Activated T-cell treated with anti-CD3 and anti-CD28 coated beads, Interleukin-2, amount 50 U/mL, for 24 hours (primary cell): Measurements from ENCODE around the gene CFAP97.

Source experiments
- DNase-seq: peaks from one replicate; pipeline ENCODE4 v3.0.0-alpha.2; 2020
- H3K27ac Mint-ChIP-seq: 2 replicates; pipeline ENCODE4 v1.8.0; 2020; ENCODE audit warnings: mild to moderate bottlenecking, mixed read lengths
- H3K27me3 Mint-ChIP-seq: 2 replicates; pipeline ENCODE4 v1.8.0; 2020; ENCODE audit warnings: mixed read lengths
- H3K36me3 Mint-ChIP-seq: 2 replicates; pipeline ENCODE4 v1.8.0; 2020; ENCODE audit warnings: low read depth, mixed read lengths
- H3K4me1 Mint-ChIP-seq: 2 replicates; pipeline ENCODE4 v1.8.0; 2020; ENCODE audit warnings: low read depth, mixed read lengths
- H3K4me3 Mint-ChIP-seq: 2 replicates; pipeline ENCODE4 v1.8.0; 2020; ENCODE audit warnings: mild to moderate bottlenecking, moderate library complexity, mixed read lengths
- H3K9me3 Mint-ChIP-seq: 2 replicates; pipeline ENCODE4 v1.8.0; 2020; ENCODE audit warnings: mixed read lengths

CFAP97 gene

DNA sequence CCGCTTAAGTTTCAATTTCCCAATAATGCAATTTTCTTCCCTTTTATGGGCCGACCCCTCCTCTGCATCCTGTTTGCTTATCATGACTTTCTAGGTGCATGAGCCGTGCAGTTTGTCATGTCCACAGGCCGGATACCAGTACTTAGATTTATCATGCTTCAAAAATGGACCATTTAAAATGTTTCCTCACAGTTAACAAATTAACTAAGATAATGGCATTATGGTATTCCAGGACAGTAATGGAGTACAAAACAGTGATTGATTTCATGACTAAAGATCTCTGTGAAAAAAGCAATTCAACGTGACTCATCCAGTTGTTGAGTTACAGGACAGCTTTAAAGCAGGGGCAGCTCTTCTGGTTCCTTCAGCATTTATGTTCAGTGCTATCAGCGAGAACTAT, 28.6 kb upstream of the CFAP97 start:
- Mint-ChIP-seq H3K36me3 (peaks cover 3% of the 10 kb centered on the region), H3K4me3 (no peak overlapping the region), H3K27me3 (no peaks in the 10 kb centered on the region), H3K9me3 (no peaks in the 10 kb centered on the region), H3K4me1 (peaks cover 14% of the 10 kb centered on the region), H3K27ac (no peak overlapping the region)
- DNase-seq = no peak

DNA sequence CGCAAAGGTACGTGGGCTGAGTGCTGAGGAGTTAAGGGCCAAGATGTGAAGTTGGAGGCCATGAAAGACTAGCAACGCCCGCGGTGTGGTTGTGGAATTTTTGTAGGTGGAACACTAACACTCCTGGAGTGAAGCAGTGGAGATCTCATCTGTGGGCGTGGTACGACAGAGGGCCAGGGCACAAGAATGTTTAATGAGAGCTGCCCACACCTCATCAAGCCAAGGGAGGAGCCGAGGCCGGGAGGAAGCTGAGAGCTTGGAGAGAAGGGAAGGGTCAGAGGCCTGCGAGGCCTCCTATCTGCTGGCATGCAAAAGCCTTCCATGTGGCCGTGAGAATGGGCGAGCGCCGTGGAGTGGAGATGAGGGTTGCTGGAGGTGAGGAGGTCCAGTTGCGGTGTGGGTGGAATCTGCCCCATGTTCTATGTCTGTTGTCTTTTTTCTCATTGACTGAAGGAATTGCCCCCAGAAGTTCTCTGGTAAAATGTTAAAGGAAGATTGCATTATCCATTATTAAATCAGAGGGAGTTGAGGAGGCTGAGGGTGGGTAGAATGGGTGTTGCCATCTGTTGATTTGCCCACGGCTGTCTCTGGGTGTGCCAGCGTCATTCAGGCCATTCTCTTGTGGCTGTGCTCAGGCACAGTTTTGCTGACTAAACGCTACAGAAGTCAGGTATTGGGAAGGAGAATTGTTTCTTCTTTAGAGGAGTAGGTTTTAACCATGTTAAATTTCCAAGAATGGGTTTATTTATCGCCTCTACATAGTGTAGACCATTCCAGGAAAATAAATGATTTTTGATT, 25.4 kb upstream of the CFAP97 start:
- H3K4me1 Mint-ChIP-seq = peaks cover 10% of the 10 kb centered on the region
- H3K27ac Mint-ChIP-seq = no peak overlapping the region
- H3K4me3 Mint-ChIP-seq = no peak overlapping the region
- no peak for DNase-seq
- H3K36me3 Mint-ChIP-seq = no peaks in the 10 kb centered on the region
- no peaks in the 10 kb centered on the region for H3K27me3 Mint-ChIP-seq
- no peaks in the 10 kb centered on the region for H3K9me3 Mint-ChIP-seq

- no peak for DNase-seq
- H3K4me1 Mint-ChIP-seq = peaks cover 6% of the 10 kb centered on the region
- no peaks in the 10 kb centered on the region for H3K36me3 Mint-ChIP-seq
Observed at GRCh38 chr4:185227713-185228278, 24.0 kb upstream of the CFAP97 start.

DNA sequence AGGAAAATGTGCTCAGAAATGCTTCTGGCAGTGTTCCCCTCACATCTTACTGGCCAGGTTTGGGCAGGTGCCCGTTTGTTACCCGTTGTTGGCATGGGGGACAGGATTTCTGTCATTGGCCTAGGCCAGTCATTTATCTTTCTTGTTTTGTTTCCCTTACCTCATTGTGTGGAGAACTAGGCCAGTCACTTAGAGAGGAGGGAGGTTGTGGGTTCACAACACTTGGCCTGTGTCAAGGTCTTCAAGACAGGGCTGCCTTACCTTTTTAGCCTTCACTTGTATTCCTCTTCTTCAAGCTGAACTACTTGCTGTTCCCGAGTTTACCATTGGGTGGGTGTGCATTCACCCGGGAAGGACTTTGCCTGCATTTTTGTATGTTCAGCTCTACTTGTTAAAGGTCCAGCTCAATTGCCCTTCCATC, 23.3 kb upstream of the CFAP97 start:
- no peaks in the 10 kb centered on the region for H3K4me1 Mint-ChIP-seq
- DNase-seq = no peak
- H3K36me3 Mint-ChIP-seq = no peaks in the 10 kb centered on the region
- H3K27me3 Mint-ChIP-seq = no peaks in the 10 kb centered on the region
- no peak overlapping the region for H3K27ac Mint-ChIP-seq
- H3K4me3 Mint-ChIP-seq = no peak overlapping the region
- no peaks in the 10 kb centered on the region for H3K9me3 Mint-ChIP-seq

More at GRCh38 chr4:185227713-185228278, 24.0 kb upstream of the CFAP97 start:
- Mint-ChIP-seq H3K27ac (no peak overlapping the region), H3K27me3 (no peaks in the 10 kb centered on the region), H3K4me3 (no peak overlapping the region), H3K9me3 (no peaks in the 10 kb centered on the region)

DNA sequence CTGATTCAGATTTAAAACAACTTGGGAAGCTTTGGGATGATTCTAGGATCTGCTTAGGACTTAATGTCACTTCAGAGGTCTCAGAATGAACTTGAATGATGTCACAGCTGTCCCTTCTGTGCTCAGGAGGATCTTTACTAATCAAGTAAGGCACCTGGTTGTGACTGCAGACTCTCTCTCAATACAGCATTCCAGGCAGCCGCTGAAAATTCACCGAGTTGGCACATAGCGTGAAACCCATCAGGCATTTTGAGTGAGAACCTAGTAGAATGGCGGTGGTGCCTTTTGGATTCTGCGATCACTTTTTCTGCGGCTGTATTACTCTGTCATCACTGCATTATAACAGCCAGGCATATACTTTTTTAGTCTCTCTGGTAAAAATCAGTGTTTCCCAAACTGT, 22.1 kb upstream of the CFAP97 start:
- Mint-ChIP-seq H3K27ac (no peak overlapping the region), H3K4me3 (no peak overlapping the region), H3K27me3 (no peaks in the 10 kb centered on the region), H3K4me1 (peaks cover 2% of the 10 kb centered on the region), H3K9me3 (no peaks in the 10 kb centered on the region), H3K36me3 (peaks cover 4% of the 10 kb centered on the region)
- DNase-seq = no peak

DNA sequence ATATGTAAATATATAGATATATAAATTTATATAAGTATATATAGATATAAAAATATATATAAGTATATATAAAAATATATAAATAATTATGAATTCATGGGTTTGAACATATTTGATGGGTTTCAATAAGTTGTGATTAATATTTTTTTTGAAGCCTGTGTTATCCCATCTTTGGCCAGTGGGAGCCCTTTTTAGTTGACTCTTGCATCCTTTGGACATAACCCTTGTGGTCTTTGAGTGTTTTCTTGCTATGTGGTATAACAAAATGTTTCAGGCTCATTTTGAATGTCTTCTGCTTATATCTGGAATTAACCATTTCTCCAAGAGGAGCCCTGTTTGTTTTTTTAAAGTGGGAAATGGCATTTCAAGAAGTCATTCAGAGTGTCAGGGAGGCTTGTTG, 20.8 kb upstream of the CFAP97 start:
- Mint-ChIP-seq H3K27me3 (no peaks in the 10 kb centered on the region), H3K36me3 (peaks cover 4% of the 10 kb centered on the region), H3K27ac (no peak overlapping the region), H3K4me3 (no peak overlapping the region), H3K9me3 (no peaks in the 10 kb centered on the region), H3K4me1 (peaks cover 6% of the 10 kb centered on the region)
- DNase-seq = no peak

GRCh38 chr4:185222598-185222997, 18.8 kb upstream of the CFAP97 start:
- Mint-ChIP-seq H3K27ac (no peak overlapping the region), H3K27me3 (no peaks in the 10 kb centered on the region), H3K9me3 (no peaks in the 10 kb centered on the region), H3K36me3 (peaks cover 4% of the 10 kb centered on the region), H3K4me1 (peaks cover 12% of the 10 kb centered on the region), H3K4me3 (no peak overlapping the region)
- DNase-seq = no peak

DNA sequence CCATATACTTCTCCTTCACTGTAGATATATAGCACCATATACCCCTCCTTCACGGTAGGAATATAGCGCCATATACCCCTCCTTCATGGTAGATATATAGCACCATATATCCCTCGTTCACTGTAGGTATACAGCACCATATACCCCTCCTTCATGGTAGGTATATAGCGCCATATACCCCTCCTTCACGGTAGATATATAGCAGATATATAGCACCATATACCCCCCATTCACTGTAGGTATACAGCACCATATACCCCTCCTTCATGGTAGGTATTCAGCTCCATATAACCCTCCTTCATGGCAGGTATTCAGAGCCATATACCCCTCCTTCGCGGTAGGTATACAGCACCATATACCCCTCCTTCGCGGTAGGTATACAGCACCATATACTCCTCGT, 18.1 kb upstream of the CFAP97 start:
- H3K36me3 Mint-ChIP-seq = peaks cover 4% of the 10 kb centered on the region
- H3K4me3 Mint-ChIP-seq = no peak overlapping the region
- H3K27ac Mint-ChIP-seq = no peak overlapping the region
- H3K4me1 Mint-ChIP-seq = peaks cover 16% of the 10 kb centered on the region
- no peaks in the 10 kb centered on the region for H3K27me3 Mint-ChIP-seq
- no peaks in the 10 kb centered on the region for H3K9me3 Mint-ChIP-seq
- DNase-seq = no peak

- Mint-ChIP-seq H3K36me3 (peaks cover 4% of the 10 kb centered on the region), H3K4me3 (no peak overlapping the region), H3K9me3 (no peaks in the 10 kb centered on the region), H3K27ac (no peak overlapping the region), H3K4me1 (peaks cover 19% of the 10 kb centered on the region), H3K27me3 (no peaks in the 10 kb centered on the region)
- no peak for DNase-seq
Observed at GRCh38 chr4:185221491-185221890, 17.7 kb upstream of the CFAP97 start.

GRCh38 chr4:185219551-185220344, 15.9 kb upstream of the CFAP97 start:
- Mint-ChIP-seq H3K27me3 (no peaks in the 10 kb centered on the region), H3K4me1 (peaks cover 28% of the 10 kb centered on the region), H3K36me3 (peaks cover 4% of the 10 kb centered on the region), H3K27ac (no peak overlapping the region), H3K4me3 (no peak overlapping the region), H3K9me3 (no peaks in the 10 kb centered on the region)
- no peak for DNase-seq

DNA sequence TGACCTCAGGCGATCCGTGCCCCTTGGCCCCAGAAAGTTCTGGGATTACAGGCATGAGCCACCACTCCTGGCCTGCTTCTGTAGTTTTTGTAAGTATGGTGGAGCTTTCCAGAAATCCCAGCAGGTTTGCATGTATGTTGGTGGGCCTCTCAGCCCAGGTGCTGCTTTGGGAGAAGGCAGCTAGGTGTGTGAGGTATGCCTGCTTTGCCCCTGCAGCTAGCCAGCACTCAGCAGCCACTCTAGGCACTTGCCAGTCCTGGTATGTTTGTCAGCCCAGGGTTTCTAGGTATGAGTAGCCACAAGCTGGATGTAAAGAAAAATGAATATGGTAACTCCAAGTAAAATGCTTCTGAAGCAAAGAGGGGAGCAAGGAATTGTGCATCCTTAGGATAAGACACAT, 14.5 kb upstream of the CFAP97 start:
- H3K36me3 Mint-ChIP-seq = peaks cover 4% of the 10 kb centered on the region
- no peak overlapping the region for H3K4me3 Mint-ChIP-seq
- H3K4me1 Mint-ChIP-seq = peaks cover 32% of the 10 kb centered on the region
- no peaks in the 10 kb centered on the region for H3K9me3 Mint-ChIP-seq
- no peak overlapping the region for H3K27ac Mint-ChIP-seq
- H3K27me3 Mint-ChIP-seq = no peaks in the 10 kb centered on the region
- no peak for DNase-seq

- Mint-ChIP-seq H3K4me3 (no peak overlapping the region), H3K27me3 (no peaks in the 10 kb centered on the region), H3K36me3 (peaks cover 4% of the 10 kb centered on the region), H3K9me3 (no peaks in the 10 kb centered on the region), H3K27ac (no peak overlapping the region), H3K4me1 (peaks cover 38% of the 10 kb centered on the region)
- no peak for DNase-seq
Observed at GRCh38 chr4:185217408-185217975, 13.7 kb upstream of the CFAP97 start.

DNA sequence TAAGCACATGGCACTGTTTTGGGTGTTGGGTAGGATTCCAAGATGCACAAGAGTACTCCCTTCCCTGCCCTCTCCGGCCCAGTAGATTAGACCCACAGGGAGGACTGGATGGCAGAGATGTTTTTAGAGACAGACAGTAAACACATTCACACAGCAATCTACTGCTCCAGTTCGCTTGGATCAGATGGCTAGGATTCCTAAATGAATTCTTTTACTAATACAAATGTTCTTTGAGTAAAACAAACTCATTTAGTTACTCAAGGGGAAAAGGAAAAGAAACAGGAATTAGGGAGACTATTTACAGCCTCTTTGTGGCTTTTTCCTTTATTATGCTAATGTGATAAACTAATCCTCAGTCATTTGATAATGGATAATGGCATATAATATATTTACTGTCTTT, 11.5 kb upstream of the CFAP97 start:
- Mint-ChIP-seq H3K4me1 (peaks cover 51% of the 10 kb centered on the region), H3K27ac (no peak overlapping the region), H3K36me3 (peaks cover 4% of the 10 kb centered on the region), H3K4me3 (no peak overlapping the region), H3K27me3 (no peaks in the 10 kb centered on the region), H3K9me3 (no peaks in the 10 kb centered on the region)
- DNase-seq = no peak

GRCh38 chr4:185213877-185214276, 10.1 kb upstream of the CFAP97 start:
- no peak overlapping the region for H3K27ac Mint-ChIP-seq
- peaks cover 4% of the 10 kb centered on the region for H3K36me3 Mint-ChIP-seq
- no peak overlapping the region for H3K4me3 Mint-ChIP-seq
- no peak for DNase-seq
- no peaks in the 10 kb centered on the region for H3K27me3 Mint-ChIP-seq
- no peaks in the 10 kb centered on the region for H3K9me3 Mint-ChIP-seq
- peaks cover 48% of the 10 kb centered on the region for H3K4me1 Mint-ChIP-seq

GRCh38 chr4:185212581-185212980, 8.8 kb upstream of the CFAP97 start:
- peaks cover 4% of the 10 kb centered on the region for H3K36me3 Mint-ChIP-seq
- H3K4me1 Mint-ChIP-seq = peaks cover 47% of the 10 kb centered on the region
- H3K4me3 Mint-ChIP-seq = no peak overlapping the region
- no peak overlapping the region for H3K27ac Mint-ChIP-seq
- no peak for DNase-seq
- no peaks in the 10 kb centered on the region for H3K9me3 Mint-ChIP-seq
- no peaks in the 10 kb centered on the region for H3K27me3 Mint-ChIP-seq
